H1 (cell line): ENCODE measurements around the gene SND1. TPM values are rescaled to one million over a fixed set of nuclear protein-coding genes. Genes with fewer than 3 reads are reported as not detected.

Experiments used
- CTCF ChIA-PET: fragments of 300-600 bp; sonication (Branson Sonifier 250); formaldehyde crosslinking; loops from one replicate; lab custom pipeline; 2021; ENCODE audit not compliant: partially characterized antibody; lab: Charles Lee
- POLR2A ChIA-PET: fragments of 300-600 bp; sonication (Branson Sonifier 250); formaldehyde crosslinking; loops from one replicate; lab custom pipeline; 2021; ENCODE audit warnings: inconsistent platforms; ENCODE audit not compliant: partially characterized antibody; lab: Charles Lee
- DNase-seq, 2 experiments: peaks; one replicate each; pipeline versions ENCODE4 v3.0.0 to v3.0.0-alpha.2; 2010 to 2022; ENCODE audit warnings: low spot score in 2 of 2, low read depth in 1 of 2, mixed read lengths in 1 of 2
- FAIRE-seq: peaks from 2 replicates; lab custom pipeline; 2011; peaks lifted over from hg19 to GRCh38; lab: Jason Lieb, UNC
- H2AFZ ChIP-seq: 2 replicates; pipeline ENCODE4 v1.8.1; 2012; ENCODE audit warnings: low read length, inconsistent platforms
- H2AK5ac ChIP-seq: 2 replicates; pipeline ENCODE4 v1.6.1; 2013; ENCODE audit warnings: low read depth, low read length
- H2BK120ac ChIP-seq: replicated peaks from 2 replicates; pipeline ENCODE3; 2013; ENCODE audit warnings: low read depth, low read length, inconsistent platforms
- H2BK12ac ChIP-seq: 2 replicates; pipeline ENCODE4 v1.6.1; 2013; ENCODE audit warnings: low read depth, low read length
- H2BK15ac ChIP-seq: 2 replicates; pipeline ENCODE4 v1.6.1; 2013; ENCODE audit warnings: low read length
- H2BK20ac ChIP-seq: 2 replicates; pipeline ENCODE4 v1.6.1; 2013; ENCODE audit warnings: low read length
- H2BK5ac ChIP-seq: 2 replicates; pipeline ENCODE4 v1.6.1; 2013; ENCODE audit warnings: low read depth, low read length
- H3K14ac ChIP-seq: 2 replicates; pipeline ENCODE4 v1.6.1; 2013; ENCODE audit warnings: inconsistent platforms; ENCODE audit not compliant: insufficient read length
- H3K18ac ChIP-seq: 2 replicates; pipeline ENCODE4 v1.6.1; 2013; ENCODE audit warnings: low read length; ENCODE audit errors: extremely low read depth
- H3K23ac ChIP-seq: 2 replicates; pipeline ENCODE4 v1.6.1; 2013; ENCODE audit warnings: inconsistent platforms; ENCODE audit not compliant: insufficient read length
- H3K23me2 ChIP-seq: 2 replicates; pipeline ENCODE4 v1.6.1; 2013; ENCODE audit warnings: low read depth, low read length
- H3K27ac ChIP-seq: 2 replicates; pipeline ENCODE4 v1.6.1; 2011; ENCODE audit warnings: low read depth, low read length, inconsistent platforms
- H3K27me3 ChIP-seq, 4 experiments: replicated peaks in 1 of 4; 1 replicate in 1 of 4; 2 replicates in 3 of 4; pipeline versions ENCODE4 v1.6.1 to v1.8.1; 2011 to 2013; ENCODE audit warnings: low read length in 3 of 4, mild to moderate bottlenecking in 3 of 4, inconsistent platforms in 2 of 4, mixed read lengths in 2 of 4, moderate library complexity in 1 of 4; ENCODE audit not compliant: control insufficient read depth in 3 of 4, insufficient read depth in 3 of 4; ENCODE audit errors: extremely low read depth in 1 of 4
- H3K36me3 ChIP-seq, 4 experiments: 2 replicates each; pipeline versions ENCODE4 v1.6.1 to v1.8.1; 2011 to 2013; ENCODE audit warnings: mild to moderate bottlenecking in 4 of 4, low read length in 3 of 4, moderate library complexity in 2 of 4, control low read depth in 1 of 4, inconsistent platforms in 1 of 4; ENCODE audit not compliant: insufficient read depth in 4 of 4, control insufficient read depth in 2 of 4
- H3K4ac ChIP-seq: replicated peaks from 2 replicates; pipeline ENCODE3; 2013; ENCODE audit warnings: low read length, low read depth, mixed read lengths, inconsistent platforms; ENCODE audit not compliant: insufficient read length
- H3K4me1 ChIP-seq, 4 experiments: replicated peaks in 1 of 4; 1 replicate in 1 of 4; 2 replicates in 3 of 4; pipeline versions ENCODE4 v1.6.1 to v1.8.1; 2011 to 2013; ENCODE audit warnings: low read length in 3 of 4, inconsistent platforms in 2 of 4, mixed read lengths in 1 of 4; ENCODE audit not compliant: insufficient read depth in 4 of 4, control insufficient read depth in 3 of 4
- H3K4me2 ChIP-seq, 2 experiments: 2 replicates each; pipeline versions ENCODE4 v1.6.1 to v1.8.1; 2011 to 2013; ENCODE audit warnings: low read depth in 2 of 2, low read length in 2 of 2, control low read depth in 1 of 2, inconsistent platforms in 1 of 2, mild to moderate bottlenecking in 1 of 2; ENCODE audit not compliant: insufficient read depth in 1 of 2
- H3K4me3 ChIP-seq, 4 experiments: fragments of 200-600, 300-600 bp in 1 of 4; sonication (generic), shearing (Covaris generic), sonication (Bioruptor Twin) in 1 of 4; 2 replicates each; pipeline versions ENCODE4 v1.5.1 to v1.8.1; 2011 to 2016; ENCODE audit warnings: low read length in 4 of 4, low read depth in 3 of 4, control low read depth in 2 of 4, inconsistent platforms in 2 of 4, mild to moderate bottlenecking in 2 of 4, mixed read lengths in 1 of 4, moderate library complexity in 1 of 4; ENCODE audit not compliant: insufficient read depth in 2 of 4; ENCODE audit errors: extremely low read depth in 1 of 4
- H3K56ac ChIP-seq: replicated peaks from 2 replicates; pipeline ENCODE3; 2013; ENCODE audit warnings: low read depth, mild to moderate bottlenecking, mixed read lengths, low read length, inconsistent platforms; ENCODE audit not compliant: insufficient read length
- H3K79me1 ChIP-seq: 2 replicates; pipeline ENCODE4 v1.6.1; 2013; ENCODE audit warnings: low read depth, low read length, control low read depth
- H3K79me2 ChIP-seq, 2 experiments: 2 replicates each; pipeline versions ENCODE4 v1.6.1 to v1.8.1; 2012 to 2013; ENCODE audit warnings: low read length in 2 of 2, mild to moderate bottlenecking in 2 of 2, inconsistent platforms in 1 of 2; ENCODE audit not compliant: insufficient read depth in 2 of 2, control insufficient read depth in 1 of 2
- H3K9ac ChIP-seq, 4 experiments: replicated peaks in 1 of 4; 1 replicate in 1 of 4; 2 replicates in 3 of 4; pipeline versions ENCODE4 v1.6.1 to v1.8.1; 2011 to 2013; ENCODE audit warnings: low read depth in 3 of 4, low read length in 3 of 4, control low read depth in 2 of 4, mild to moderate bottlenecking in 2 of 4, moderate library complexity in 2 of 4, inconsistent platforms in 1 of 4; ENCODE audit errors: extremely low read depth in 1 of 4
- H3K9me3 ChIP-seq, 2 experiments: 2 replicates each; pipeline versions ENCODE4 v1.6.1 to v1.8.1; 2012 to 2013; ENCODE audit warnings: mild to moderate bottlenecking in 2 of 2, moderate library complexity in 2 of 2, control low read depth in 1 of 2, inconsistent platforms in 1 of 2, low read depth in 1 of 2, low read length in 1 of 2, mixed read lengths in 1 of 2; ENCODE audit not compliant: insufficient read depth in 2 of 2
- H4K20me1 ChIP-seq, 2 experiments: replicated peaks in 1 of 2; 2 replicates each; pipeline versions ENCODE3 to v1.8.1; 2011 to 2013; ENCODE audit warnings: inconsistent platforms in 2 of 2, low read length in 2 of 2, mild to moderate bottlenecking in 1 of 2; ENCODE audit not compliant: insufficient read depth in 2 of 2, control insufficient read depth in 1 of 2
- H4K5ac ChIP-seq: 2 replicates; pipeline ENCODE4 v1.6.1; 2013; ENCODE audit warnings: low read length, low read depth, mixed read lengths, inconsistent platforms; ENCODE audit not compliant: insufficient read length
- H4K8ac ChIP-seq: 2 replicates; pipeline ENCODE4 v1.8.0; 2013; ENCODE audit warnings: mild to moderate bottlenecking, moderate library complexity, low read length, inconsistent platforms; ENCODE audit not compliant: insufficient read depth; ENCODE audit errors: extremely low read depth
- H4K91ac ChIP-seq: replicated peaks from 2 replicates; pipeline ENCODE3; 2013; ENCODE audit warnings: low read length, mixed read lengths, inconsistent platforms; ENCODE audit not compliant: insufficient read length
- POU5F1 ChIP-seq: IDR thresholded peaks from 2 replicates; pipeline ENCODE4 v1.6.1; 2011; ENCODE audit warnings: low read depth, mild to moderate bottlenecking, low read length, moderate library complexity
- SAP30 ChIP-seq: fragments of 300-600 bp; sonication (generic); IDR thresholded peaks from 2 replicates; pipeline ENCODE4 v1.7.1; 2012; ENCODE audit warnings: low read length, moderate library complexity, mild to moderate bottlenecking, inconsistent platforms; ENCODE audit not compliant: insufficient read depth, insufficient replicate concordance
- WGBS, 2 experiments: shearing (Covaris generic) in 1 of 2; methylation state at CpG; one replicate each; pipeline versions ENCODE4 v1.1.6 to v1.1.7; 2013 to 2015; ENCODE audit warnings: low lambda C conversion rate in 2 of 2, mixed read lengths in 2 of 2, inconsistent platforms in 1 of 2, low coverage in 1 of 2, missing lambda C conversion rate in 1 of 2; ENCODE audit not compliant: insufficient replicate concordance in 2 of 2, insufficient coverage in 1 of 2, insufficient read length in 1 of 2; ENCODE audit errors: extremely low coverage in 1 of 2, missing lambda C conversion rate in 1 of 2; 5-methylcytosine and 5-hydroxymethylcytosine counted together
- polyA plus RNA-seq, 7 experiments: library from polyadenylated mRNA; depleted of rRNA in 3 of 7; stranded (reverse) in 5 of 7; unstranded in 2 of 7; fragments of >200 nt in 5 of 7; fragments of 200-250 nt in 2 of 7; gene quantifications; 1 replicate in 5 of 7; 2 replicates in 1 of 7; 4 replicates in 1 of 7; pipeline versions ENCODE4 v1.2.1 to v1.2.3, GENCODE V29; 2011 to 2013; ENCODE audit warnings: missing spikeins in 2 of 7, mixed read lengths in 2 of 7
- total RNA-seq: library from RNA; stranded (reverse); fragmentation: NEBNext Ultra II Directional; extraction: Animal tissue kit (Norgen Biotek cat#: 25700); gene quantifications from 2 replicates; pipeline ENCODE4 v1.2.1, GENCODE V29; 2021

SND1 gene
- total and polyA plus RNA-seq, 2 of the 8 experiments (the other 6 are each of a cell fraction or from before 2014, with no cell fraction given), result 122 to 290 TPM

DNA sequence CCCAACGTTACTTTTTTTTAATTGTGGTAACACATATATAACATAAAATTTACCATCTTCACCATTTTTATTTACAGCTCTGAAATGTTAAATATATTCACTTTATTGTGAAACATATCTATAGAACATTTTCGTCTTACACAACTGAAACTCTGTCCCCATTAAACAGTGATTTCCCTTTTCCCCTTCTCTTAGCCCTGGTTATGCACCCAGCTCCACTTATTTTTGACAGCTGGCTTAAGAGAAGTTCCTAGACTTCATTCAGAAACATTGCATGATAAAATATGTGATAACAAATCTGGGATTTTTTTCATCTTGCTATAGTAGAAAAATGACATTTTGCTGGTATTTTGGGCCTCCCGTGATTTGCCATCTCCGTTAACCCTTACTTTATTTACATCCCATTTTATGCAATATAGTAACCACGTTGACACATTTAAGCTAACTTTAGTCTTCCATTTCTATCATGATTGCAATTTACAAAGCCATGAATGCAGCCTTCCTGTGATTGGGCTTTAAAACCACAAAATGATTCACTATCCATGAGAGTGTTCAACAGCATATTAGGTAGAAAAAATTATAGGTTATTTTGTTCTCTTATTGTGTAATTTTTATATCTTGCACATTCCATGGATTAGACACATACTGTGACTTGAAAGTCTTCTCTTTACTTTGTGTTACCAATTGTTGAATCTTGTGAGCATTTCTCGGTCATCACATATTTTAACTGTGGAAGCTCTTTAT, 139.6 kb downstream of the SND1 start:
- Histone ChIP-seq H4K5ac (no peak overlapping the region), H3K79me1 (peaks cover 9% of the 10 kb centered on the region; the same call in 1 of the 2 replicates), H3K4me2 (no peak overlapping the region), H3K4me3 (no peak overlapping the region), H2BK20ac (no peak overlapping the region), H2BK120ac (no peak overlapping the region), H3K36me3 (no peaks in the 10 kb centered on the region; a peak in 2 of 8 replicates), H2BK15ac (no peak overlapping the region), H4K8ac (no peak overlapping the region), H3K4ac (no peak overlapping the region), H3K4me1 (peaks cover 0 to 3% (median 0%) of the 10 kb centered on the region in 4 experiments; a peak in 2 of 7 replicates), H3K23ac (no peak overlapping the region), H3K23me2 (no peaks in the 10 kb centered on the region), H2BK12ac (no peak overlapping the region), H3K27me3 (no peaks in the 10 kb centered on the region), H2BK5ac (no peak overlapping the region), H3K14ac (no peak overlapping the region), H2AK5ac (no peak overlapping the region), H3K9ac (no peak overlapping the region), H3K56ac (no peak overlapping the region), H3K18ac (no peak overlapping the region), H2AFZ (no peak overlapping the region), H4K91ac (no peak overlapping the region), H4K20me1 (peaks cover 9 to 13% of the 10 kb centered on the region in 2 experiments), H3K27ac (no peak overlapping the region), H3K79me2 (peaks cover 3 to 63% of the 10 kb centered on the region in 2 experiments; a peak in 2 of 4 replicates), H3K9me3 (no peaks in the 10 kb centered on the region)
- TF ChIP-seq POU5F1, result no peak
- no peak for TF ChIP-seq SAP30
- no peak for DNase-seq
- no peak for FAIRE-seq
- WGBS, 2 experiments, result 90% methylated on average over 6 of the region's 6 CpGs; no CpG with 5 or more reads in 1 of the 2 experiments
- ChIA-PET POLR2A (no interaction called here), CTCF (interaction anchor here (0.6 to 7.4 kb wide), 41 partner anchors 9 to 1350 kb away, joined by 3 to 91 read pairs (median 6); no protein-coding TSS in a partner anchor)
